ENCODE data around the gene FAM237B. TPM values are rescaled to one million over a fixed set of nuclear protein-coding genes. Genes with fewer than 3 reads are reported as not detected.

The FAM237B gene
- polyA plus RNA-seq, 10 donors = 0.05 to 0.08 (median 0.05) TPM; not detected in 7

DNA sequence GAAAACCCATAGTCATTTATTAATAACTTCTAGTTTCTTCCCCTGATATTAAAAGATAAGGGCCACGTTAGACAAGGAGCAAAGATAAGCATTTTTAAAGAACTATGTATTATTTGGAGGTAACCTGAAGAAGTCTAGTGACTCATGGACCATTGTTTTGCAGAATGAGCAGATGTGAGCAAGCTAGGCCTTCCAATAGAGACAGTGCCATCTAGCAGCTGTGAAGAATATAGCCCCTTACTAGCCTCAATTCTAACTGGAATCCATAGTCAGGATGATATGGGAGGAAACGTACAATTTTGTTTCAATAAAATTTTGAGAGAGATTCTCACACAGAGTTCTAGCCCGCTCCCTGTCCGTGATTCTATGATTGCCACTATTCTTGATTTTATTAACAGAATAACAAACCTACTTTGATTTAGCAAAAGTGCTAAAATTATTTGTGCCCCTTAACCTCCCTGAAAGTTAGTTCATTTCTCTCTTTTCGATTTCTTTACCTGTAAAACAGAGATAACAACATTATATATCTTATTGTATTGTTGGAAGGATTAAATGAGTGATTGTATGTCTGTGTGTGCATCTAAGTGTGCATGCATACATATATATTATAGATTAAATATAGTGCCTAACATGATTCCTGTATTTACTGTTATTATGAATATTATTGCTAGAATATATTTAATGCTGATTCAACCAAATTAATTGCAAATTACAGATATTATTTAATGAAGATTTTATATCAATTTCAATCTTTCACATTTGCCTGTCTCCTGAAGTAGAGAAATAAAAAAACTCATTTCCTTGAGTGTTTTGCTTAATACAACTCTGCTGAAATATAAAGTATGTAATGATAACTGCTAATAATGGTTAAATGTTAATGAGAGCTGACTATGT lies 22.7 kb downstream of the FAM237B start:
- peak; percentile 8 to 24 (median 12) for DNase-seq

DNA sequence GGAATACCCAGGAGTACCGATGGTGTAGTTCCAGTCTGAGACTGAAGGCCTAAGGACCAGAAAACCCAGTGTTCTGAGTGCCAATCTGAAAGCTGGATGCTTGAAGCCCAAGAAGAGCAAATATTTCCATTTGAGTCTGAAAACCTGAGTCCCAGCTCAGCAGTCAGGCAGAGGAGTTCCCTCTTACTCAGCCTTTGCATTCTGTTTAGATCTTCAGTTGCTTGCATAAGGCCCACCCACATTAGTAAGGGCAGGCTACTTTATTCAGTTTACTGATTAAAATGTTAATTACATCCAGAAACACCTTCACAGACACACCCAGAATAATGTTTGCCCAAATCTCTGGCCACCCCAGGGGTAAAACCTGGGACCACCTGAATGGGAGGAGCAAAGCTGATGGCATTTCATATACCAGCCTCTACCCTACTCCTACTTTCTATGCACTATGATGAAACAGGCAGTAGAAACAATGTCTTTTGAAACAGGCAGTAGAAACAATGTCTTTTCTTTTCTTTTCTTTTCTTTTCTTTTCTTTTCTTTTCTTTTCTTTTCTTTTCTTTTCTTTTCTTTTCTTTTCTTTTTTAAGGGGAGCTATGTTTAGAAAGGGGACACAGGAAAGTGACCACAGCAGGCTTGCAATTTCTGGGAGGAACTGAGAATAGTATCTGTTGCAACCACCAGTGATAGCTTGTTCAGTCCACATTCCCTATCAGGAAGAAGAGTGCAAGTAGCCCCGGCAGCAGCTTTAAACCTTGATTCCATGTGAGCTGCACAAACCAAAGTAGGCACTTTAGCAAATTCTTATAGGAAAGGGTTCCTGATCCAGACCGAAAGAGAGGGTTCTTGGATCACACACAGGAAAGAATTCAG lies 30.6 kb downstream of the FAM237B start:
- DNase-seq = no peak

DNA sequence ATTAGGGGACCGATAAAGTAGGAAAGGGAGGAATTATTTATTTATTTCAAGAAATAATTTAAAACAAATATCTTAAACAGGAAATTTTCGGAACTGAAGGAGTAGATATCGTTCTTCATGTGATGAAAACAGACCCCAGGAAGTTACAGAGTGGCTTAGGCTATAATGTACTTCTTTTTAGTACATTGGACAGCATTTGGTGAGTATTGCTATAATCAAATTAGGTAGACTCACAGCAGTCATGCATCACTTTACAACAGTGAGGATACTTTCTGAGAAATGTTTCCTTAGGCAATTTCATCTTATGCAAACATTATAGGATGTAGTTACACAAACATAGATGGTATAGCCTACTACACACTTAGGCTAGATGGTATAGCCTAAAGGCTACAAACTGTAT lies 33.0 kb downstream of the FAM237B start:
- DNase-seq = no peak

DNA sequence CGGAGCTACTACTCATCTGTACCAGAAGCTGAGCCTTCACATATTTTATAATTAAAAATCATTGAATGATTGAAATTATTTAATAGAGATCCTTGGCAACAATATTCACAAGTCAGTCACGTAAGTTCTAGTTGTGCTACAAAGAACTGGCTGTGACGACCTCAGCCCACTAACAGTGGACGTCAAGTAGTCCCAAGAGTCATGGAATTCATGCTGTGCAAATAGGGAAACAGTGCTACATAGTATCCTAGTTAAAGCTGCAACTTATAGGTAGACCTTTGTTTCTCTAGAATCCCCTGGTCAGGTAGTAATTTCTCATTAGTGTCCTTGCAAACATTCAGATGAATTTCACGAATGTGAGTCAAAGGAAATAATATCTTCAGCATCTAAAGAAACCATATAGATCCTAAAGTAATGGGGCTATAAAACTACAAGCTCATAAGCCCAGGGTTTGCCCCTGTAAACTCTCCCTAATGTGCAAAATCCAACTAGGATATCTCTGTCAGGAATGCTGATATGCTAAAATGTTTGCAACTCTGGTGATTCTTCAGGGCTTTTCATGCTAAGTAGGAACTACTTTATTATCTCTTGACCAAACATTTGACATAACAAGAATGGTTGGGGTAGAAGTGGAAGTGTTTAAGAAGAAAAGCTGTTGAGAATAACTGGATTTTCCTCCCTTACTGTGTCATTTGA lies 44.9 kb downstream of the FAM237B start:
- no peak for DNase-seq

DNA sequence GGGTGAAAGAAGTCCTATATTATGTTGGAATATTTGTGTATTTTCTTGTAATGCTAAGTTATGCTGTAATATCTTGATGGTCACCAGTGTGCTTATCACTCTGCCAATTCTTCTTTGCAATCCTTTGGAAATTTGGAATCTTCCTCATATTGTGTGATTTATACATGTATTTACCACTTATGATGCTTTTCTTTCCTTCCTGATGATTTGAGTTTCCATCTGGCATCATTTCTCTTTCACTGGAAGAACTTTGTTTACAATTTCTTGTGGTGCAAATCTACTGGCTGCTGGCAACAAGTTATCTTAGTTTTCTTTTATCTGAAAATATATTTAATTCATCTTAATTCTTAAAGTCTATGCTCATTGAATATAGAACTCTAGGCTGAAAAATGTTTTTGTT lies 46.9 kb downstream of the FAM237B start:
- DNase-seq = no peak

DNA sequence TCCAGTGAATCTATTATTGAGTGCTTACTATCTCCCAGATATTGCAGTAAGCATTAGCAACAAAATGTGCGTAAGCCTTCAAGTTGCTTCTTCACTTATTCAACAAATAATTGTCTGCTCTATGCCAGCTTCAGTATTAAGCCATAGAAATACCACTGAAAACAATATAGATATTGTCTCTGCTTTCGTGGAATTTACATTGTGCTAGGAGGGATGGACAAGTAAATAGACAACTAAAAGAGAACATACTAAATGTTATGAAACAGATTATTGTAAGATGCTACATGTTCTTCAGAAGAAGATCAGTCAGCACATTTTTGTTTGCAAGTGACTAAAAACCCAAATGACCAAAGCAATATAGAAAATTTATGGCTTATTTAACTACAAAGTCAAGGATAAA lies 48.9 kb downstream of the FAM237B start:
- DNase-seq = no peak

DNA sequence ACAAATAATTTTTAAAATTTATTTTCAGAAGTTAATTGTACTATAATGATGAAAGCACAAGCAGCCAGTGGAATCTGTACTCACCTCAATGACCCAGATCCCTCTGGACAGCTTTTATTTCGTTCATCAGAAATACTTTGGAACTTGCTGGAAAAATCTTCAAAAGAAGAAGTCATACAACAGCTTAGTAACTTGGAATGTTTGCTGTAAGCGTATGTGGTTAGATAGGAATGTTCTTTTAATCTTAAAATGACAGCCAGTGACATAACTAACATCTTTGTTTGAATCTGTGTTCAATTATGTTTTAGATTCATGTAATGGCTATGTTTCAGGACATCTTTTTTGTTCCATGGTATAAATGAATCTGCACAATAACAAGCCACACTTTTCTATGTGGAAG lies 49.4 kb downstream of the FAM237B start:
- DNase-seq = peak in 2 of 3 donors; percentile 1 to 56

DNA sequence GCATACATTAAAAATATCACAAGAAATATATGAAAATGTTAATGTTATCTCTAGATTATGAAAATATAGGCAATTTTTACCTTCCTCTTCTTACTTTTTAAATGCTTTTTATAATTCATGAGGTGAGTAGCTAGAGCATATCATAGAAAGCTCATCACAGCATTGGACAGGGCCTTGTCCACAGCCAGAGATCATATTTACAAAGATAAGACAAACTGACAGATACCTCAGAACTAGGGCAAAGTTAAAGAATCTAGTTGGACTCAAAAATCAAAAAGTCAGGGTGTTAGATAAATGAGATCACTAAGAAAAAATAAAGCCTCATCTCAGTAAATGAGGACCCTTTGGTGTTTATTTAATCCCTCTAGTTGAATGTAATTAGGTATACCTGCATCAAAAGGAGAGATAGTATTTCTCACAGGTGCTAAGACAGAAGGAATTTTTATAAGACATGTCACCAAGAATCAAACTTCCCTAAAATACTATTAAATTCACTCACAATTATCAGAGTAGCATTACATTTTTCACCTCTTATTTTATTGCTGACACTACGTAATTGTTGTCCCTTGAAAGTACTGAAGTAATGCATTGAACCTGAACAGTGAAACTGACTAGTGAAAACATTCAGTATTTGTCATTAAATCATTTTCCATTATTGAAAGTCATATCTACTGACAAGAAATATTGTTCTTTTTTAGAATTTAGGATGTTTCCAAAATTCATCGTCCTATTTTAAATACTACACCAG lies 50.5 kb downstream of the FAM237B start:
- no peak for DNase-seq

DNA sequence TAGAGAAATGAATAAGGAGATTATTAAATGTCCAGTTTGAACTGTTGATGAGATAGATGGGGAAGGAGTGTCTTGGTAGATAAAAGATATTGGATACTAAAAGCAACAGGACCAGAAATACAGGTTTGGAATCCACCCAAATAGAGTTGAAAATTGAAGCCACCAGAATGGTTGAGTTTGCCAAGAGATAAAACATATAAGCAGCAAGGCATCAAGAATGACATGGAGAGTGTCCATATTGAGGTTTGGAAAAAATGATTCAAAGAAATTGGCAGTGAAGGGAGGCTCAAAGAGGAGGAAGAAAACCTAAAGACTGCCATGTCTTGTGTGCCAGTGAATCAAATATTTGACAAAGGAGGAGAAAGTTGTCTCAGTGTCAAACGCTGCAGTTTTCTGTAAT lies 51.9 kb downstream of the FAM237B start:
- DNase-seq = no peak

DNA sequence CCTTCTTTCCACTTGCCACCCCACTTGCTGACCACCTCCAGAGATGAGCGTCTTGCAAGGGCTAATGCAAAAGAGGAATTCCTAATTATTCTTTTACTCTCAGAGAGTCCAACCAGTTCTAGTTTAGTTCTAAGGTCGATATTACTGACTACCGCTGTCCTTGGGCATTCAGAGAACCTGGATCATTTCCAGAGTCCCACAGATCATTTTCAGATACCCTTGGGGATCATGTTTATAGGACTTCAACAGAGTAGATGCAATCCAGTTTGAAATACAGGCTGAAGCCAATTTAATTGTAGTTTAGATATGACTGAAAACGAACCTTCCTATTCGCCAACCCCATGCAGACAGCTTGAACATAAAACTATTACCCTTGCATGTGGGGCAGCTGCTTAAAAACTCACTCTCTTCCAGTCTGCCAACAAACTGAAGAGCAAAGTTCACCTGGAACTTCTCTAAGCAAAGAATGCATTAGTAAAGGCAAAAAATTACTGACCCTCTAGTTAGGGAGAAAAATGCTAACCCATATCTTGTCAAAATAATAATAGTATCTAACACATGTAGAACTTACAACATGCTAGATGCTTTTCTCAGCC lies 53.7 kb downstream of the FAM237B start:
- DNase-seq = no peak

DNA sequence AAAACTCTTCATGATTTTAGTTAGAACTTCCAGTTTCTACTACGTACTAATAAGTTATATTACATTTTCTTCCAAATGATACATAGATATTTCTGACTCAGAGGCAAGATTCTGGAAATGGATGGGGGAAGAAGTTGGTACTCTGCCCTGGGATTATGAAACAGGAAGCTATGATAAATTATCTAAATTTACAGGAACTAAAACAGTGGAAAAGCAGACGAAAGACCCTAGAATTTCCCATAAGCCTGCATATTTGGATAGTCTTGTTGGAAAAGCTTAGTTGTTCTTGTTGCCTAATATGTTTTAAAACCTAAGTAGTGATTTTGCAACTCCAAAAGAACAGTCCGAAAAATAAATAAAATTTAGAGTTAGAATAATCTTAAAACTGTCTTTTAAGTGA lies 54.3 kb downstream of the FAM237B start:
- DNase-seq = peak in 2 of 3 donors; percentile 1 to 39

Other genes starting within 250 kb of the FAM237B start
- gene STEAP1, start 166.8 kb downstream of the FAM237B start, polyA plus RNA-seq (ENCODE audit: insufficient read length in 10 of 10) = 1 to 10 TPM in 9 of 10 donors, under 1 TPM in 1; 0.66 to 4.5 (median 3.2) TPM
- gene STEAP2, start 109.6 kb downstream of the FAM237B start, polyA plus RNA-seq (ENCODE audit: insufficient read length in 10 of 10) = 1 to 10 TPM; 1.8 to 6.4 (median 3.5) TPM
- 1 to 10 TPM; 2.2 to 6.4 (median 2.9) TPM for gene CFAP69, start 76.1 kb downstream of the FAM237B start, polyA plus RNA-seq (ENCODE audit: insufficient read length in 10 of 10)
- 10 to 100 TPM; 14.2 to 21.9 (median 18.3) TPM for gene GTPBP10, start 25.4 kb upstream of the FAM237B start, polyA plus RNA-seq (ENCODE audit: insufficient read length in 10 of 10)
- 10 to 100 TPM; 14.5 to 30.4 (median 19.6) TPM for gene CLDN12, start 82.2 kb upstream of the FAM237B start, polyA plus RNA-seq (ENCODE audit: insufficient read length in 10 of 10)
- gene PTTG1IP2, start 148.3 kb upstream of the FAM237B start, polyA plus RNA-seq (ENCODE audit: insufficient read length in 10 of 10) = not detected

All from muscle of back (tissue), 11 donors.